Measurements from ENCODE around the gene SPAAR. TPM values are rescaled to one million over a fixed set of nuclear protein-coding genes. Genes with fewer than 3 reads are reported as not detected.
"Not testable (repeated sequence)": the region's sequence is repeated elsewhere in the genome, so short reads cannot be mapped to it uniquely, and the experiment has no call there.

Gene SPAAR
- total RNA-seq, 1 donor from 2014 or later: 1.8 TPM

- peak in 1 of 2 donors; percentile 54 for DNase-seq (ENCODE audit: low read depth in 2 of 2)
Observed at GRCh38 chr9:35920051-35920620, 10.8 kb downstream of the SPAAR start.

- no peak for DNase-seq (ENCODE audit: low read depth in 2 of 2)
Observed at GRCh38 chr9:35923598-35923926, 14.3 kb downstream of the SPAAR start.

GRCh38 chr9:35923927-35924763 is 14.9 kb downstream of the SPAAR start:
- DNase-seq (ENCODE audit: low read depth in 2 of 2): peak; percentile 64 to 82

- no peak for DNase-seq (ENCODE audit: low read depth in 2 of 2)
Observed at GRCh38 chr9:35928591-35929452, 19.5 kb downstream of the SPAAR start.

GRCh38 chr9:35929453-35929718 is 20.1 kb downstream of the SPAAR start:
- DNase-seq (ENCODE audit: low read depth in 2 of 2): no peak

GRCh38 chr9:35930521-35930920 is 21.2 kb downstream of the SPAAR start:
- DNase-seq (ENCODE audit: low read depth in 2 of 2): no peak

- DNase-seq (ENCODE audit: low read depth in 2 of 2): no peak
Observed at GRCh38 chr9:35930989-35931388, 21.7 kb downstream of the SPAAR start.

GRCh38 chr9:35932735-35933134 is 23.4 kb downstream of the SPAAR start:
- no peak for DNase-seq (ENCODE audit: low read depth in 2 of 2)

GRCh38 chr9:35933550-35934067 is 24.3 kb downstream of the SPAAR start:
- no peak for DNase-seq (ENCODE audit: low read depth in 2 of 2)

GRCh38 chr9:35934069-35934468 is 24.8 kb downstream of the SPAAR start:
- not testable (repeated sequence) for DNase-seq (ENCODE audit: low read depth in 2 of 2)

- no peak for DNase-seq (ENCODE audit: low read depth in 2 of 2)
Observed at GRCh38 chr9:35935261-35935660, 26.0 kb downstream of the SPAAR start.

- DNase-seq (ENCODE audit: low read depth in 2 of 2): peak in 1 of 2 donors; percentile 47
Observed at GRCh38 chr9:35935755-35936509, 26.6 kb downstream of the SPAAR start.

GRCh38 chr9:35937227-35937626 is 27.9 kb downstream of the SPAAR start:
- DNase-seq (ENCODE audit: low read depth in 2 of 2): no peak

- no peak for DNase-seq (ENCODE audit: low read depth in 2 of 2)
Observed at GRCh38 chr9:35938474-35939356, 29.4 kb downstream of the SPAAR start.

- DNase-seq (ENCODE audit: low read depth in 2 of 2): no peak
Observed at GRCh38 chr9:35939679-35940250, 30.5 kb downstream of the SPAAR start.

GRCh38 chr9:35940458-35941407 is 31.4 kb downstream of the SPAAR start:
- peak in 1 of 2 donors; percentile 28 for DNase-seq (ENCODE audit: low read depth in 2 of 2)

- DNase-seq (ENCODE audit: low read depth in 2 of 2): no peak
Observed at GRCh38 chr9:35942286-35942685, 33.0 kb downstream of the SPAAR start.

GRCh38 chr9:35944173-35944572 is 34.9 kb downstream of the SPAAR start:
- no peak for DNase-seq (ENCODE audit: low read depth in 2 of 2)

- no peak for DNase-seq (ENCODE audit: low read depth in 2 of 2)
Observed at GRCh38 chr9:35944841-35945240, 35.6 kb downstream of the SPAAR start.
